Duodenal mucosa (tissue), 2 donors: ENCODE data around the gene KBTBD3.
A peak's percentile ranks its signal among the peaks of the same experiment; 100 is the strongest.

Experiments used
- H3K27ac ChIP-seq: one replicate; pipeline ENCODE4 v1.7.0; 2013; ENCODE audit warnings: low read depth, low read length
- H3K27me3 ChIP-seq, 2 donors: one replicate each; pipeline ENCODE4 v1.7.0; 2013; ENCODE audit warnings: low read length in 2 of 2, control low read depth in 1 of 2; ENCODE audit not compliant: insufficient read depth in 2 of 2, control insufficient read depth in 1 of 2
- H3K36me3 ChIP-seq, 2 donors: one replicate each; pipeline ENCODE4 v1.7.0; 2013; ENCODE audit warnings: low read length in 2 of 2, control low read depth in 1 of 2; ENCODE audit not compliant: insufficient read depth in 2 of 2, control insufficient read depth in 1 of 2
- H3K4me1 ChIP-seq, 2 donors: one replicate each; pipeline ENCODE4 v1.7.0; 2013; ENCODE audit warnings: low read length in 2 of 2, control low read depth in 1 of 2; ENCODE audit not compliant: insufficient read depth in 2 of 2, control insufficient read depth in 1 of 2
- H3K4me3 ChIP-seq, 2 donors: one replicate each; pipeline ENCODE4 v1.7.0; 2013; ENCODE audit warnings: low read length in 2 of 2, low read depth in 1 of 2
- H3K9ac ChIP-seq, 2 donors: one replicate each; pipeline ENCODE4 v1.7.0; 2013; ENCODE audit warnings: low read length in 2 of 2, low read depth in 1 of 2
- H3K9me3 ChIP-seq, 2 donors: one replicate each; pipeline ENCODE4 v1.7.0; 2013; ENCODE audit warnings: low read length in 2 of 2, control low read depth in 1 of 2; ENCODE audit not compliant: control insufficient read depth in 1 of 2

The KBTBD3 gene

DNA sequence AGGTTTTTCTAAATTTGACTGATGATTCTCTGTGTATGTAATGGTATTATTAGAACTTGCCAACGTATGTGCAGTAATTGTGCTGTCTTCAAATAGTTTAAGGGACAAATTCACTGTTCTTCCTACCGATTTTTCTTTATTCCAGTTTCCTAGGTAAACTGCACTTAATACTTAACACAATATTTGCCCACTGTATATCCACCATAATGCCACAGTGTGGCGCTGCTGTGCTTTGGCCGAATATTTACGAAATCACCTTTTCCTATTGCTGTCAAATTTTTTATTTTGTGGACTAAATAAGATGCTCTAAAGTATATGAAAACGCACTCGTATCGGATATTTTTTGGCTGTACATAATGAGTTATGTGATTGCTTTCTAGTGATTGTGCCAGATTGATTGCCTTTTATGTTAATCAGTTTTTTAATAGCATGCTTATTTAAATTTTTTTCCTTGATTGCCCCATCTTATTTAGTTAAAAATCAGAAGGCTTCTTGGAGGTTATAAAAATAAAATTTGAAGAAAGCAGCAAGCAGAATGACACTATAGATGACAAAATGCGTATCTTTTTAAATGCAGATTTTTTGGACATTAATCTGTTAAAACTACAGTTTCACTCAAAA is 10.8 kb upstream of the KBTBD3 start:
- H3K27ac ChIP-seq, result no peak overlapping the region
- H3K9me3 ChIP-seq, result no peaks in the 10 kb centered on the region
- peaks cover 7 to 12% of the 10 kb centered on the region in 2 donors for H3K4me1 ChIP-seq
- no peak overlapping the region for H3K9ac ChIP-seq
- no peaks in the 10 kb centered on the region for H3K27me3 ChIP-seq
- H3K36me3 ChIP-seq, result peaks cover 12 to 20% of the 10 kb centered on the region in 2 donors
- no peak overlapping the region for H3K4me3 ChIP-seq

GRCh38 chr11:106086850-106087249 is 9.7 kb upstream of the KBTBD3 start:
- no peaks in the 10 kb centered on the region for H3K27me3 ChIP-seq
- peaks cover 10 to 16% of the 10 kb centered on the region in 2 donors for H3K36me3 ChIP-seq
- H3K9ac ChIP-seq, result no peak overlapping the region
- H3K4me3 ChIP-seq, result no peak overlapping the region
- peaks cover 7 to 12% of the 10 kb centered on the region in 2 donors for H3K4me1 ChIP-seq
- no peaks in the 10 kb centered on the region for H3K9me3 ChIP-seq
- no peak overlapping the region for H3K27ac ChIP-seq

- H3K9ac ChIP-seq, result no peak overlapping the region
- no peaks in the 10 kb centered on the region for H3K9me3 ChIP-seq
- H3K4me1 ChIP-seq, result peaks cover 7 to 12% of the 10 kb centered on the region in 2 donors
- H3K27me3 ChIP-seq, result no peaks in the 10 kb centered on the region
- peaks cover 7 to 14% of the 10 kb centered on the region in 2 donors for H3K36me3 ChIP-seq
- no peak overlapping the region for H3K27ac ChIP-seq
- H3K4me3 ChIP-seq, result no peak overlapping the region
Measured at GRCh38 chr11:106086135-106086534, 9.0 kb upstream of the KBTBD3 start.

DNA sequence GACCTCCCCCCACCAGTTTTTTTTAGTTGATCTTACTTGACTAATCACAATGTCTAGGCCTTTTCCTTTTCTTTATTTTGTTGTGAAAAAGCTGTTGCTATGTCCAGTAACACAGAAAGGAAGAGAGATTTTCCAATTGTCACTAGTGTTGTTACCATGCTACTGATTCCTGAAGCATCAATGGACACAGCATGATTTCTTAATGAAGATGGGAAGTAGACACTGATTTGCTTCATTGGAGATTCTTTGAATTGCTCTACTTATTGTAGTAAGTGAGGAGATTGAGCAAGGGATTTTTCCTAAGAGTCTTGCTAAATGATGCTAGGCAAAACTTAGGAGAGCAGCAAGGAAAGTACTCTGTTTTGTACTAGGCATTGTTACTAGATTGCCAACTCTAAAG is 4.9 kb upstream of the KBTBD3 start:
- H3K9ac ChIP-seq, result no peak overlapping the region
- peaks cover 12 to 16% of the 10 kb centered on the region in 2 donors for H3K4me1 ChIP-seq
- H3K4me3 ChIP-seq, result no peak overlapping the region
- H3K36me3 ChIP-seq, result peaks cover 14 to 24% of the 10 kb centered on the region in 2 donors
- H3K27me3 ChIP-seq, result no peaks in the 10 kb centered on the region
- H3K9me3 ChIP-seq, result no peaks in the 10 kb centered on the region
- no peak overlapping the region for H3K27ac ChIP-seq

- H3K4me1 ChIP-seq, result peaks cover 17 to 21% of the 10 kb centered on the region in 2 donors
- H3K27ac ChIP-seq, result peak within 1 kb of the TSS; percentile 95
- peaks cover 9 to 24% of the 10 kb centered on the region in 2 donors for H3K36me3 ChIP-seq
- H3K27me3 ChIP-seq, result no peaks in the 10 kb centered on the region
- no peaks in the 10 kb centered on the region for H3K9me3 ChIP-seq
- H3K4me3 ChIP-seq, result peak within 1 kb of the TSS; percentile 94 to 98
- H3K9ac ChIP-seq, result peak within 1 kb of the TSS; percentile 93 to 99
Measured at GRCh38 chr11:106077609-106078455, 685 bp upstream of the KBTBD3 start, which contains the start of gene AASDHPPT. TSS of gene AASDHPPT (plus strand) at chr11:106077662. CDS start at chr11:106077711, 49 bp downstream.

GRCh38 chr11:106076171-106076918 is 802 bp downstream of the KBTBD3 start:
- H3K4me1 ChIP-seq, result peaks cover 17 to 21% of the 10 kb centered on the region in 2 donors
- H3K4me3 ChIP-seq, result peak overlapping the region; percentile 94 to 98
- peak overlapping the region; percentile 91 for H3K27ac ChIP-seq
- no peaks in the 10 kb centered on the region for H3K9me3 ChIP-seq
- H3K36me3 ChIP-seq, result peaks cover 9 to 15% of the 10 kb centered on the region in 2 donors
- H3K27me3 ChIP-seq, result no peaks in the 10 kb centered on the region
- peak overlapping the region; percentile 89 to 99 for H3K9ac ChIP-seq

GRCh38 chr11:106072804-106073203 is 4.3 kb downstream of the KBTBD3 start:
- no peak overlapping the region for H3K4me3 ChIP-seq
- no peaks in the 10 kb centered on the region for H3K9me3 ChIP-seq
- H3K36me3 ChIP-seq, result no peaks in the 10 kb centered on the region
- no peak overlapping the region for H3K9ac ChIP-seq
- H3K4me1 ChIP-seq, result peaks cover 5 to 9% of the 10 kb centered on the region in 2 donors
- no peak overlapping the region for H3K27ac ChIP-seq
- H3K27me3 ChIP-seq, result no peaks in the 10 kb centered on the region

DNA sequence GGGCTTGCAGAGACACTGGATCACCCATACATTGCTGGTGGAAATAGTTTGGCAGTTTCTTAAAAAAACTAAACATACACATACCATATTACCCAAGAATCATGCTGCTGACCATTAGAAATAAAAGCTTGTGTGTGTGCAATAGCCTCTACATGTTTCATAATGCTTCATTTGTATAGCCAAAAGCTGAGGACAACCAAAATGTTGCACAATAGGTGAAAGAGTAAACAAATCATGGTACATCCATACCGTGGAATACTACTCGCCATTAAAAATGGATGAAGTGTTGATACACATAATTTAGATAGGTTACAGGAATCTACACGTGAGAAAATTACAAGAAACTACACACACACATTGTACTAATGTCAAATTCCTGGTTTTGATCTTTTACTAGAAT is 6.5 kb downstream of the KBTBD3 start:
- no peak overlapping the region for H3K9ac ChIP-seq
- H3K9me3 ChIP-seq, result no peaks in the 10 kb centered on the region
- H3K4me1 ChIP-seq, result peaks cover 0 to 2% of the 10 kb centered on the region in 2 donors
- H3K27ac ChIP-seq, result no peak overlapping the region
- H3K36me3 ChIP-seq, result no peaks in the 10 kb centered on the region
- no peak overlapping the region for H3K4me3 ChIP-seq
- H3K27me3 ChIP-seq, result no peaks in the 10 kb centered on the region

DNA sequence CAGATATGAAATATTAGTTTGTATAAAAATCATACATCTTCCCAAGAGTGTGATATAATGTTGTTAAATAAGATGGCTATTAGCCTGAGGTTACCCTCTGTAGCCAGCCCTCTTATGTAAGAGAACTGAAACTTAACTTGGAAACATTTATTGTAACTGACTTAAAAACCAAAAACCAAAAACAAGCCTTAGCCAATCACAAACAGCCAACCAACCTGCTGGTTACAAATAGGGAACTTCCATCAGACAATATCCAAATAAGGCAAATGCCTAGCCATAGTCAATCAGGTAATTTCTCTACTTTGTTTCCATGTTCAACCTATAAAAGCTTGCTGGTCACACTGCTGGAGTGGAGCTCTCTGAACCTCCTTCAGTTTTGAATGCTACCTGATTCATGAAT is 14.1 kb downstream of the KBTBD3 start:
- no peak overlapping the region for H3K4me3 ChIP-seq
- H3K27me3 ChIP-seq, result no peaks in the 10 kb centered on the region
- H3K9ac ChIP-seq, result no peak overlapping the region
- H3K36me3 ChIP-seq, result no peaks in the 10 kb centered on the region
- H3K4me1 ChIP-seq, result no peaks in the 10 kb centered on the region
- H3K27ac ChIP-seq, result no peak overlapping the region
- H3K9me3 ChIP-seq, result no peaks in the 10 kb centered on the region
